Measurements from ENCODE around the gene BICDL2.

GRCh38 chr16:3027489-3027795 lies 9.3 kb downstream of the BICDL2 start:
- TF ChIP-seq CTCF (conservative IDR thresholded peaks at IDR 0.05; ENCODE audit: low read depth, low read length) = no peak
- TF ChIP-seq EZH2 (IDR thresholded peaks at IDR 0.05; ENCODE audit: borderline replicate concordance, low read depth, low read length, poor library complexity, severe bottlenecking) = no peak

All from A673 (cell line).